ENCODE results near the gene OIP5.
"Not testable (repeated sequence)": the region's sequence is repeated elsewhere in the genome, so short reads cannot be mapped to it uniquely, and the experiment has no call there.

OIP5 gene

GRCh38 chr15:41286665-41287333, 45.6 kb downstream of the OIP5 start:
- no peak for DNase-seq (ENCODE audit: extremely low read depth, low read depth)
- TF ChIP-seq CTCF (IDR thresholded peaks at IDR 0.05; ENCODE audit: low read depth, low read length): no peak

GRCh38 chr15:41285285-41285684, 47.1 kb downstream of the OIP5 start:
- no peak for TF ChIP-seq CTCF (IDR thresholded peaks at IDR 0.05; ENCODE audit: low read depth, low read length)
- no peak for DNase-seq (ENCODE audit: extremely low read depth, low read depth)

GRCh38 chr15:41284427-41285177, 47.8 kb downstream of the OIP5 start:
- no peak for DNase-seq (ENCODE audit: extremely low read depth, low read depth)

GRCh38 chr15:41283653-41284426, 48.6 kb downstream of the OIP5 start:
- TF ChIP-seq CTCF (IDR thresholded peaks at IDR 0.05; ENCODE audit: low read depth, low read length): no peak
- DNase-seq (ENCODE audit: extremely low read depth, low read depth): peak; percentile 99

More at GRCh38 chr15:41284427-41285177, 47.8 kb downstream of the OIP5 start:
- no peak for TF ChIP-seq CTCF (IDR thresholded peaks at IDR 0.05; ENCODE audit: low read depth, low read length)

GRCh38 chr15:41282980-41283652, 49.3 kb downstream of the OIP5 start:
- DNase-seq (ENCODE audit: extremely low read depth, low read depth): not testable (repeated sequence)

GRCh38 chr15:41282436-41282835, 50.0 kb downstream of the OIP5 start:
- DNase-seq (ENCODE audit: extremely low read depth, low read depth): not testable (repeated sequence)

GRCh38 chr15:41281236-41281635, 51.2 kb downstream of the OIP5 start:
- no peak for TF ChIP-seq CTCF (IDR thresholded peaks at IDR 0.05; ENCODE audit: low read depth, low read length)
- DNase-seq (ENCODE audit: extremely low read depth, low read depth): peak; percentile 56
